Activated CD4-positive, alpha-beta T cell treated with anti-CD3 and anti-CD28 coated beads, Interleukin-2, amount 50 U/mL, for 1 hour (primary cell): ENCODE data around the gene CTNND2.

ENCODE experiments used
- DNase-seq: peaks from one replicate; pipeline ENCODE4 v3.0.0-alpha.2; 2020

The CTNND2 gene

GRCh38 chr5:11758321-11758720 lies 145.9 kb downstream of the CTNND2 start:
- DNase-seq = no peak

GRCh38 chr5:11757661-11758060 lies 146.6 kb downstream of the CTNND2 start:
- no peak for DNase-seq

DNA sequence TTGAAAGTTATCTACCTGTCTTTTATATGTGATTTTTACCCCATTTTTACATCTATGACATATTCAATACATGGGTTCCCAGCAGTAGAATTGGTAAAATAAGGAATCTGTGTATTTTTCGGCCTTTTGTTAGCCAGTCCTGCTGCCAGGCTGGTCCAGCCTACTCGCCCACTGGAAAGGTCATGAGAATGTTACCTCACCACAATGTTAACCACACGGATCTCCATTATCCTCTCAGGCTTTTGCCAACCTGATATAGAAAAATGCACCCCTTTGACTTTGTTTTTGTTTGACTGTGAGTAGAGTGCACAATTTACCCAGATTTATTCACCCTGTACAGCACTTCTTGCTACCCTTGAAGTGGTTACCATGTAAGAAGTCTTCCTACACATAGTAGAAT lies 167.2 kb downstream of the CTNND2 start:
- DNase-seq = no peak

- DNase-seq = no peak
These were observed 169.9 kb downstream of the CTNND2 start for GRCh38 chr5:11734369-11734768.

GRCh38 chr5:11733840-11734192 lies 170.4 kb downstream of the CTNND2 start:
- DNase-seq = no peak

DNA sequence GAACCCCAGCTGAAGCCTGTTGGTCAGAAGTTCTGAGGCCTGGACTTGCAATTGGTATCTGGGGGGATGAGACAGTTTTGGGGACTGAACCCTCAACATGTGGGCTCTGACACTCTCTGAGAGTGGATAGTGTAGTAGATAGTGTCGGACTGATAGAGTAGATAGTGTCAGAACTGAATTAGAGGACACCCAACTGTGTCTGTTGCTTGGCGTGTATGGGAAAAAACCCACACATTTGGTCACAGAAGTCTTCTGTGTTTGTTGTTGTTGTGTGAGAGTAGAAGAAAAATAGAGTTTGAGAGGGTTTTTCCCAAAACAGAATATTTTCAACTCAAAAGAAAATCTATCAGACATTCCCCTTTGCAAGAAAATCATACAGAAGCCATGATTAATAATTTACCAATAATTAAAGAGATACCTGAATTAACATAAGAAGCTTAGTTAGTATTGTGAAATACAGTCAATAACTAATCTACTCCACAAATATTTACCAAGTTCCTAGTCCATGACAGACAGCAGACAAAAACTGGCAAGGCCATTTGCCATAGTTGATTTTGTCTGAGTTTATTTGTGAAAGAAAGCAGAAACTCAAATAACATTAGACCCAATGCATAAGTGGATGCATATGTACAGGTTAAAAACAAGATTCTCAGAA lies 170.9 kb downstream of the CTNND2 start:
- no peak for DNase-seq

- DNase-seq = no peak
These were observed 179.3 kb downstream of the CTNND2 start for GRCh38 chr5:11724940-11725339.

DNA sequence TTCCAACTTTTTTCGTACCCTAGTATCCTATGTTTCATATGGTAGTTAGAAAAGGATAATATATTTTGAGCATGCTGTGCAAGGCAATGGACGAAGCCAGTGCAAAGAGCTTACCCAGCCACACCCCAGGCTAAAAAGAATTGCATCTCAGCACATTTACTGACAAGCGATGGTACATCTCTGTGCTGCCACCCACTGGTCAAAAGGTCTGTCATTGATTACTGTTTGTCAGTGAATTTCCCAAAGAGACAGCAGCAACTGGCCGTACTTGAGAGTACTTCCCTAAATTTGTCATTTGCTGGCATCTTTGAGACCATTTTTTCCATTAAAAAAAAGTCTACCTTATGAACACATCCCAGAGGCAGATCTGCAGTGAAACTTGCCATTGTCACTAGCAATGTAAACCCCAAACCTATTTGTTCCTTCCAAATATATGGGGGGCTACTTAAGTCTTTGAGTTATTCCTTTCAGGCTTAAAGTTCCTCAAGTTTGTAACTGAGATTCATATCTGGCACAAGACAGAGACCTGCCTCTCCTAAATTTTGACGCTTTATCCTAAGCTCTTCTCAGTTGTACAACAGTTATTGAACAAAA lies 184.3 kb downstream of the CTNND2 start:
- no peak for DNase-seq

DNA sequence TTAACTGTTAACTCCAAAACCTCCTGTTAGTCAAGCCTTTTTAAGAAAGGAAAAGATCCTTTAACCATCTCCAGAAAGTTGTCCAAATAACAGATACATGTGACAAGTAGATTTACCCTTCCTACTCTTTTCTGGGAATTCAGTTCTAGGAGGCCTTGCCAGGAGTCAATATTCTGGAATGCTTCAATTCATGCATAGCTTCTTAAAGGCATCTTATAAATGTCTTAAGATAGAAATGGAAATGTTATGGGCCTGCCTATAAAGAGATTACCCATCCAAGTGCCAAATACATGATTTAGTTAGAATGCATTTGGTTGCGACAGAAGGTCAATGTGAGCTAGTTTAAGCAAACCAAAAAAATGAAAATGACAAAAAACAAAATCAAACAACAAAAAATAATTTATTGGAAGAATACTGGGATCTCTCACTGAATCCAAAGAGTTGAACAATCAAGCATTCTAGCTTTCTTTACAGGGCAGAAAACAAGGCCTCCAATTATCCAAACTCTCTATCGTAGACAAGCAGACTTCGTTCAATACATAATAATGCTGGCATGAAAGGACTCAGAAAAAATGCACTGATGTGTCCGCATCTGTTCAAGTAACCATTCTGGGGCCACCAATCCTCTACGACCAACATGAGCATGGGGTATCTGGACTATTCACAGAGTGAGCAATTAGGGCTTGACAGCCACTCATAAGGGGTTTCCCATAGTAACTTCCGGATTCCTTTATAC lies 188.6 kb downstream of the CTNND2 start:
- DNase-seq = no peak

GRCh38 chr5:11711932-11712331 lies 192.3 kb downstream of the CTNND2 start:
- no peak for DNase-seq

DNA sequence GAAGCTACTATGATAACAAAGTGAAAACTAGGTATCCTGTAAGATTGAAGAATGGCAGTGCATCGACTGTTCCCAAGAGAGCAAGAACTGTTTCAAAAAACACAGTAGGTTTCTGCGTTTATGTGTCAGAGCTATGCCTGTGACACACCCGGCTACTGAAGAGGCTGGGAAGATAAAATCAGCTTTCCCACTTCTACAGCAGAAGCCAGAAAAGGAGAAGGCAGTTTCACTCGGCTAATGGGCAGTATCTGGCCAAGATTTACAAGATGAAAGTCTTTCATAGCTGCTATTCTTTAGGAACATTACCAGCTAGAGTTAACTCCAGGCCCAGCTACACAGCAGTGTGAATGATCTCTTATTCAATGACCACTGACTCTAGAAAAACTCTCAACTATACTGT lies 195.2 kb downstream of the CTNND2 start:
- DNase-seq = no peak

GRCh38 chr5:11704916-11705315 lies 199.3 kb downstream of the CTNND2 start:
- no peak for DNase-seq

DNA sequence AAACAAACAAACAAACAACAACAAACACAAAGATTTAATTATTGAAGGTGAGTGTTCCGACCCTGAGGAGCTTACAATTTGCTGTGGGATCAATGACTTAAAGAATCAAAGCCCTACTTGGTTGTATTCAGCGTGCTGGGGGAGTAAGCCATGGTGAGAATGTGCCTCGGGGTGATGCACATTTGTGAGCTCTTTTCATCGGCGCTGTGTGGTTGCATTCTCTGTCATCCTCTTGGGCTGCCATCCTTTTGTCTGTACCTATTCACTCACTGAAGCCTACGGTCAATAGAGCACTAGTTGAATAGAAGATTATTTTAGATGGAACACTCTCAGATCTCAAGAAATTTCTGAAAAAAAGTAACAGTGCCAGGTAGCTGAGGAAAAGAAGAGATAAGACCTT lies 203.9 kb downstream of the CTNND2 start:
- no peak for DNase-seq

DNA sequence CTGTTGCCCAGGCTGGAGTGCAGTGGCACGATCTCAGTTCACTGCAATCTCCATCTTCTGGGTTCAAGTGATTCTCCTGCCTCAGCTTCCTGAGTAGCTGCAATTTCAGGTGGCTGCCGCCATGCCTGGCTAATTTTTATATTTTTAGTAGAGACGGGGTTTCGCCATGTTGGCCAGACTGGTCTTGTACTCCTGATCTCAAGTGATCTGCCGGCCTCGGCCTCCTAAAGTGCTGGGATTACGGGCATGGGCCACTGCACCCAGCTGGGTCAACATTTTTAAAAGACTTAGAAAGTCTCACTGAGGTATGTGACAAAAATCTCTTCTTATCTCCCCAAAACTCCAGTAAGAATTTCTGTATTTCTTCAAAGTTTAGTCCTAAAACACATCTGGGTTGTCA lies 211.6 kb downstream of the CTNND2 start:
- no peak for DNase-seq

DNA sequence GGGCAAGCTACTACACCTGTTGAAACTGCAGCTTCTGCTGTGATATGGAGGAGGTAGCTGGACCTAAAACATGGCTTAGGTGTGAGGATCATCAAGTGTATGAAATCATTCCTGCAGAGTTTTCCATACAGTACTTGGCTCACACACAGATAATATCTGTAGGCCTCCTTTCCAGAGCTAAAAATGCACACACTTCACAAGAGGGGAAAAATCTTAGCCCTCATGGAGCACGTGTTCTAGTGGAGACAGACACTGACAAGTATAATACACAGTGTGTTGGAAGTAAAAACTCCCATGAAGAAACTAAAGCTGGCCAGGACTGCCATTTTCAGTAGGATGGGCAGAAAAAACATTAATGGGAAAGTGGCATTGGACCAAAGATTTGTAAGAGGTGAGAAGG lies 216.7 kb downstream of the CTNND2 start:
- DNase-seq = no peak

GRCh38 chr5:11684607-11685006 lies 219.6 kb downstream of the CTNND2 start:
- DNase-seq = no peak

DNA sequence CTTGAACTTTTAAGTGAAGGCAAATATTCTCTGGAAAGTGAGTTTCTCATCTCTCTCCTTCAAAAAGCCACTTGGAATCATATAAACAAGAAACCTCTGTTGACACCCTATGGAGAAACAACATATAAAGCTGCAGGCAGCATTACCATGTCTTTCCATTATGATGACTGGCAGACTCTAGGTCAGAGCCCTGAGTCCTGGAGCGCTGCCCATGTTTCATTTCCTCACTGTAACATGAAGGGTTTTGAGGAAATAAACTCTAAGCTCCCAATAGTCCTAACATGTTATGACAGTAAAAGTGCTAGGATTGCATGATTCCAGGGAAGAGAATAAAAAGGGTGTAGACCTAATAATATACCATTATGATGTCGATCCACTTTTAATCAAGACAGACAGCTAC lies 220.6 kb downstream of the CTNND2 start:
- no peak for DNase-seq

DNA sequence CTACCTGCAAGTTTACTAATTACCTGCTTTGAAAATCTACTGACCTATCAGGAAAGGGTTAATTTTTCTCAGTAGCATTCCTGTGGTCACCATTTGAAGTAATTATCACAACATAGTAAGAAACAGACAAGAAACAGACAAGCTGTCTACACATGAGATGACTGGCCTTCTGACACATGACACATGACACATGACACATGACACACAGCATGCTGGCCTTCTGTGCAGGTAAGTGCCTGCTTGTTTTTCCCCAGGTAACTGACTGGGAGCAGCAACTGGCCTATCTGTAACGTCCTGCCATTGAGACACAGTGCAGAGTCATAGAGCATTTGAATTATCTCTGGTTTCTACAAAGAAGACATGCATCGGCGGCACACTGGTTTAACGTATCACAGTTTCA lies 222.4 kb downstream of the CTNND2 start:
- no peak for DNase-seq

DNA sequence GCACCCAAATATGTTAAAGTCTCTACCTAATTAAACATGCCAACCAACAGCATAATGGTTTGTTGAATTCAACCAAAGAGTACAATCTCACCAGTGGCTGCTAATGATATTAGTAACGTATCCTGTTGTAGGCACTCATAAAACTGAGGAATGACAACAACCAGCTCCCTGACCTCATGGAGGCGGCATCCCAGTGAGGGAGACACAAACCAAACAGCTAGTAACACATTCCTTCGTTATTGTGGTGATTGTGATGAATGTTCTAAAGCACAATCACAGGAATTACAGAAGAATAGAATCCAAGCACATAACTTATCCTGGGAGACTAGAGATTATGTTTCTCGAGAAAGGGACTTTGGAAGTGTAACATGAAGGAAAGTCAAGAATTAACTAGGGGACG lies 224.6 kb downstream of the CTNND2 start:
- DNase-seq = no peak

DNA sequence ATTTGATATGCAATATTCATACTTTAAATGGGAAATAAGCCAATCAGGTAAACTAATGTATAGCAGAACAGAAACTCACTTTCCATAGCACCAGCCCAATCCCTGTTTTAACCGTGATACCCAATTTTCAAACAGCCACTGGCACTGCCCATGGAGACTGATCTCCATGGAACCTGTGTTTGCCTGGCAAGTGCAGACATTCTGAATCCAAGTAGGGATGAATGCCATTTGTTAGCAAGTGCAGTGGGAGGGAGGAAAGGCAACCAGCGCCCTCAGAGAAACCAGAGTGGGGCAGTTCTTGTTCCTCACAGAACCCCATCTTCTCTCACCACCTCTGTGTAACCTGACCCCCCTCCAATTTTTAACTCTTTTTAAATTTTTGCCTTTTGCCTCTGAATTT lies 229.1 kb downstream of the CTNND2 start:
- DNase-seq = no peak

DNA sequence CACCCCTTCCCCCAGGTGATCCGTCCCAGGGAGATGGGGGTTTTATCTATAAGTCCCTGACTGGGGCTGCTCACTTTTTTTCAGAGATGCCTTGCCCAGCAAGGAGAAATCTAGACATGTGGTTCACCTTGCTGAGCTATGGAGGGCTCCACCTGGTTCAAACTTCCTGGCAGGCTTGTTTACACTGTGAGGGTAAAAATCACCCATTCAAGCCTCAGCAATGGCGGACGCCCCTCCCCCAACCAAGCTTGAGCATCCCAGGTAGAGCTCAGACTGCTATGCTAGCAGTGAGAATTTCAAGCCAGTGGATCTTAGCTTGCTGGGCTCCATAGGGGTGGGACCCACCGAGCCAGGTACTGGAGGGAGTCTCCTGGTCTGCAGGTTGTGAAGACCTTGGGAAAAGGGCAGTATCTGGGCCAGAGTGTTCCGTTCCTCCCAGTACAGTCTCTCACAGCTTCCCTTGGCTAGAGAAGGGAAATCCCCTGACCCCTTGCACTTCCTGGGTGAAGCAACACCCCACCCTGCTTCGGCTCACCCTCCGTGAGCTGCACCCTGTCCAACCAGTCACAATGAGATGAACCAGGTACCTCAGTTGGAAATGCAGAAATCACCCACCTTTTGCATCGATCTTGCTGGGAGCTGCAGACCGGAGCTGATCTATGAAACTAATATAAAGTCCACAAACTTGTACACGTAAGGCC lies 231.7 kb downstream of the CTNND2 start:
- no peak for DNase-seq

DNA sequence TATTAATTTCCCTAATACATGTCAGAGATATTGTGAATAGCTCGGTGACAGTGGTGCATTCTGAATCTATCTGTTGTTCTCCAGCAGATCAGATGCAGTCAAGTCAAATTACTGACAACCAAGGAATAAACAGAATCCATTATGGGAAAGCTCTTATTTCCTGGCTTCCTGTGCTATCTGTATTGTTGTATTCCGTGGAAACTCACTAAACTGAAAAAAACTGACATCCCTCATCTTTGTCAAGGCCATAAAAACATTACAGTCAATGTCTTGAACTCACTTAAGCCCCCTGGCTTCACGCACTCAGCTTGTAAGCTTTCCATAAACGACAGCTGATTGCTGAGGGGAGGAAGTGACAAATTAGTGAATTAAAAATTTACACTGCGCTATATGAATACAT lies 245.9 kb downstream of the CTNND2 start:
- no peak for DNase-seq

- no peak for DNase-seq
These were observed 247.3 kb downstream of the CTNND2 start for GRCh38 chr5:11656916-11657315.

DNA sequence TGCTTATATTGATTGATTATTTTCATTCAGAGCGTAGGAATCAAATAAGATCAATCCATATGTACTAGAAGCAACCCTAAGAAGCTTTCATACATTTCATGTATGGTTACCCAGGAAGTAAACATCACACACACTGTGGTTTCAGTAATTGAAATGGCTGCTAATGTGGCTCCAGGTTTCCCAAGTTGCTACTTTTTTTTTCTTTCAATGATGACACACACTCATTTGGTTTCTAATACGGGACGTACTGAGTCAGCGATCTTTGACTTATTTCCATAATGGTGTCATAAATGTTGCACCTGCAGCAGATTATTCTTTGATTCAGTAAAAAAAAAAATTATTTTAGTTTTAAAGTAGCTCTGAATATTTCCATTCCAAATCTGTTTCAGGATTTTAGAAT lies 248.6 kb downstream of the CTNND2 start:
- DNase-seq = no peak
